ENCODE data around the gene RTN1. TPM values are rescaled to one million over a fixed set of nuclear protein-coding genes. Genes with fewer than 3 reads are reported as not detected.

RTN1 gene
- total RNA-seq, 1 experiment from 2014 or later: 0.05 TPM

DNA sequence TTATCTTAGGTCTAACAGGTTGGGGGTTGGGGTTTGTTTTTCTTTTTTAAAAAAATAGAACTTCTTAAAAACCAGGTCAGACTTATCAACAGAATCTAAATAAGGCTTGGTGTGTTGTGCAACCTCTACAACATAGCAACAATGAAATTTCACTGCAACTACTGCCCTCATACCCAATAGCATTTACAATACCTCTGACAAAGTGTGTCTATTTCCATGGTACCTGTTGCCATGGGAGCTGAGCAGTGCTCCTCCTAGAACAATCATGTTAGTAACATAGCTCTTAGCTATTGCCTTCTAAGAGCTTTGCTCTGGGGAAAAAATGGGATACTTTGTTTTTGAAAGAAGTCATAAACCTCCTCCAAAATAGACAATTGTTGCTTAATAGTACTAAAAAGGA is 190.7 kb downstream of the RTN1 start:
- BruUV-seq (replicated peaks): no TSS peak
- H3K9me3 ChIP-seq (ENCODE audit: control insufficient read depth, insufficient read depth, low read depth, low read length): no peaks in the 10 kb centered on the region
- no peak for TF ChIP-seq TCF7L2 (IDR thresholded peaks at IDR 0.05; ENCODE audit: low read depth, low read length)
- no peak for TF ChIP-seq POLR2AphosphoS5 (IDR thresholded peaks at IDR 0.05; ENCODE audit: low read depth, low read length)
- TF ChIP-seq, protein P1, sequence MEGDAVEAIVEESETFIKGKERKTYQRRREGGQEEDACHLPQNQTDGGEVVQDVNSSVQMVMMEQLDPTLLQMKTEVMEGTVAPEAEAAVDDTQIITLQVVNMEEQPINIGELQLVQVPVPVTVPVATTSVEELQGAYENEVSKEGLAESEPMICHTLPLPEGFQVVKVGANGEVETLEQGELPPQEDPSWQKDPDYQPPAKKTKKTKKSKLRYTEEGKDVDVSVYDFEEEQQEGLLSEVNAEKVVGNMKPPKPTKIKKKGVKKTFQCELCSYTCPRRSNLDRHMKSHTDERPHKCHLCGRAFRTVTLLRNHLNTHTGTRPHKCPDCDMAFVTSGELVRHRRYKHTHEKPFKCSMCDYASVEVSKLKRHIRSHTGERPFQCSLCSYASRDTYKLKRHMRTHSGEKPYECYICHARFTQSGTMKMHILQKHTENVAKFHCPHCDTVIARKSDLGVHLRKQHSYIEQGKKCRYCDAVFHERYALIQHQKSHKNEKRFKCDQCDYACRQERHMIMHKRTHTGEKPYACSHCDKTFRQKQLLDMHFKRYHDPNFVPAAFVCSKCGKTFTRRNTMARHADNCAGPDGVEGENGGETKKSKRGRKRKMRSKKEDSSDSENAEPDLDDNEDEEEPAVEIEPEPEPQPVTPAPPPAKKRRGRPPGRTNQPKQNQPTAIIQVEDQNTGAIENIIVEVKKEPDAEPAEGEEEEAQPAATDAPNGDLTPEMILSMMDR (IDR thresholded peaks at IDR 0.05): no peak
- no peak for TF ChIP-seq SIN3A (IDR thresholded peaks at IDR 0.05; ENCODE audit: borderline replicate concordance, insufficient read depth, low read depth, low read length)
- TF ChIP-seq, protein P2, sequence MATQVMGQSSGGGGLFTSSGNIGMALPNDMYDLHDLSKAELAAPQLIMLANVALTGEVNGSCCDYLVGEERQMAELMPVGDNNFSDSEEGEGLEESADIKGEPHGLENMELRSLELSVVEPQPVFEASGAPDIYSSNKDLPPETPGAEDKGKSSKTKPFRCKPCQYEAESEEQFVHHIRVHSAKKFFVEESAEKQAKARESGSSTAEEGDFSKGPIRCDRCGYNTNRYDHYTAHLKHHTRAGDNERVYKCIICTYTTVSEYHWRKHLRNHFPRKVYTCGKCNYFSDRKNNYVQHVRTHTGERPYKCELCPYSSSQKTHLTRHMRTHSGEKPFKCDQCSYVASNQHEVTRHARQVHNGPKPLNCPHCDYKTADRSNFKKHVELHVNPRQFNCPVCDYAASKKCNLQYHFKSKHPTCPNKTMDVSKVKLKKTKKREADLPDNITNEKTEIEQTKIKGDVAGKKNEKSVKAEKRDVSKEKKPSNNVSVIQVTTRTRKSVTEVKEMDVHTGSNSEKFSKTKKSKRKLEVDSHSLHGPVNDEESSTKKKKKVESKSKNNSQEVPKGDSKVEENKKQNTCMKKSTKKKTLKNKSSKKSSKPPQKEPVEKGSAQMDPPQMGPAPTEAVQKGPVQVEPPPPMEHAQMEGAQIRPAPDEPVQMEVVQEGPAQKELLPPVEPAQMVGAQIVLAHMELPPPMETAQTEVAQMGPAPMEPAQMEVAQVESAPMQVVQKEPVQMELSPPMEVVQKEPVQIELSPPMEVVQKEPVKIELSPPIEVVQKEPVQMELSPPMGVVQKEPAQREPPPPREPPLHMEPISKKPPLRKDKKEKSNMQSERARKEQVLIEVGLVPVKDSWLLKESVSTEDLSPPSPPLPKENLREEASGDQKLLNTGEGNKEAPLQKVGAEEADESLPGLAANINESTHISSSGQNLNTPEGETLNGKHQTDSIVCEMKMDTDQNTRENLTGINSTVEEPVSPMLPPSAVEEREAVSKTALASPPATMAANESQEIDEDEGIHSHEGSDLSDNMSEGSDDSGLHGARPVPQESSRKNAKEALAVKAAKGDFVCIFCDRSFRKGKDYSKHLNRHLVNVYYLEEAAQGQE (IDR thresholded peaks at IDR 0.05; ENCODE audit: insufficient read depth in 1 of 2, low read depth in 2 of 2, low read length in 1 of 2): no peak
- in situ Hi-C loops (cut with HindIII; ENCODE audit: low pct_unique_long_range_greater_than_20kb, low sequenced_read_pairs) (no loop called here), intact Hi-C loops (cut with micrococcal nuclease; ENCODE audit: unreplicated experiment) (no loop called here)
- no peaks in the 10 kb centered on the region for H3K27me3 ChIP-seq (ENCODE audit: control insufficient read depth, insufficient read depth, low read length)
- ChIA-PET POLR2A (no interaction called here), CTCF (no interaction called here)
- no peaks in the 10 kb centered on the region for H3K36me3 ChIP-seq (ENCODE audit: control insufficient read depth, insufficient read depth, low read length)
- no peaks in the 10 kb centered on the region for H3K4me1 ChIP-seq (ENCODE audit: control insufficient read depth, insufficient read depth, low read length)
- H3K27ac ChIP-seq (ENCODE audit: low read length): no peak overlapping the region
- no peak for DNase-seq (ENCODE audit: low read depth, low spot score)
- no peak overlapping the region for H3K4me3 ChIP-seq (ENCODE audit: low read depth in 2 of 2, low read length in 2 of 2)
- no peak for ATAC-seq

GRCh38 chr14:59678352-59678751 is 192.2 kb downstream of the RTN1 start:
- Histone ChIP-seq H3K27ac (ENCODE audit: low read length) (no peak overlapping the region), H3K9me3 (ENCODE audit: control insufficient read depth, insufficient read depth, low read depth, low read length) (no peaks in the 10 kb centered on the region), H3K4me1 (ENCODE audit: control insufficient read depth, insufficient read depth, low read length) (no peaks in the 10 kb centered on the region), H3K27me3 (ENCODE audit: control insufficient read depth, insufficient read depth, low read length) (no peaks in the 10 kb centered on the region), H3K36me3 (ENCODE audit: control insufficient read depth, insufficient read depth, low read length) (no peaks in the 10 kb centered on the region), H3K4me3 (ENCODE audit: low read depth in 2 of 2, low read length in 2 of 2) (no peak overlapping the region)
- ChIA-PET CTCF (no interaction called here), POLR2A (no interaction called here)
- in situ Hi-C loops (cut with HindIII; ENCODE audit: low pct_unique_long_range_greater_than_20kb, low sequenced_read_pairs): no loop called here
- TF ChIP-seq SIN3A (IDR thresholded peaks at IDR 0.05; ENCODE audit: borderline replicate concordance, insufficient read depth, low read depth, low read length) (no peak), TCF7L2 (IDR thresholded peaks at IDR 0.05; ENCODE audit: low read depth, low read length) (no peak), POLR2AphosphoS5 (IDR thresholded peaks at IDR 0.05; ENCODE audit: low read depth, low read length) (no peak)
- TF ChIP-seq, protein P2 (IDR thresholded peaks at IDR 0.05; ENCODE audit: insufficient read depth in 1 of 2, low read depth in 2 of 2, low read length in 1 of 2): no peak
- TF ChIP-seq, protein P1 (IDR thresholded peaks at IDR 0.05): no peak
- intact Hi-C loops (cut with micrococcal nuclease; ENCODE audit: unreplicated experiment): no loop called here
- DNase-seq (ENCODE audit: low read depth, low spot score) (no peak), ATAC-seq (no peak)
- no TSS peak for BruUV-seq (replicated peaks)

Measured in Panc1 (cell line).